Measurements from ENCODE around the gene EVC2.

EVC2 gene

DNA sequence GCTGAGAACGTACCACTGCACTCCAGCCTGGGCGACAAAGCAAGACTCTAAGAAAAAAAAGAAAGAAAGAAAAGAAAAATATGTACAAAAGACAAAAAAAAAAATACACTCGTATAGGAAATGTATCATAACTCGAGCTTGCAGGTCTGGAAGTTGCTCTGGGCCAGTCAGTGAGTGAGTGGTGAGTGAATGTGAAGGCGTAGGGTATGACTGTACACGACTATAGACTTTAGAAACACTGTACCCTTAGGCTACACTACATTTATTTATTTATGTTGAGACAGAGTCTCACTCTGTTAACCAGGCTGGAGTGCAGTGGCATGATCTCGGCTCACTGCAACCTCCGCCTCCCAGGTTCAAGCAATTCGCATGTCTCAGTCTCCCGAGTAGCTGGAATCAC lies 29.4 kb downstream of the EVC2 start:
- H3K4me3 ChIP-seq (ENCODE audit: extremely low read depth, insufficient read depth, low read length, poor library complexity, severe bottlenecking): no peak overlapping the region
- H3K36me3 ChIP-seq (ENCODE audit: control insufficient read depth, insufficient read depth, low read length): peaks cover 35% of the 10 kb centered on the region
- 89 to 93% methylated on average over 4 of the region's 10 CpGs for WGBS, 2 experiments (ENCODE audit: insufficient coverage in 2 of 2)
- H3K27ac ChIP-seq (ENCODE audit: low read depth, low read length, severe bottlenecking): no peak overlapping the region
- peaks cover 3% of the 10 kb centered on the region for H3K4me1 ChIP-seq (ENCODE audit: control insufficient read depth, insufficient read depth, low read length, poor library complexity, severe bottlenecking)
- H3K9me3 ChIP-seq (ENCODE audit: control insufficient read depth, low read length): no peaks in the 10 kb centered on the region

DNA sequence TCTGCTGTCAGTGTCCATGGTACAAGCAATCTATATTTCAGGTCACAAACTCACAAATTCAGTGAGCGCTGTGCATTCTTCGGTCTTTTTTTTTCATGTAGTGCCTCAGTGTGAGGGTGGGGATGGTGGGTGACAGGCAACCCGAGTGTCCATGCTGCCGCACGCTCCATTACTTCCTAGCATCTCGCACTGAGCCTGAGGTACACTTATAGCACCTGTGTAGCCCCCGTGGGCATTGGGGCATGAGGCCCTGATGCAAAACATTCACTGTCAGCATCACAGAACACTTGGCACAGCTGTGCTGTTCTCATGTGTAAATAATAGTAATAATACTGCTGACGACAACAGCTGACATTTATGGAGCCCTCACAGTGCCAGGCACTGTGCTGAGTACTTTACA lies 31.6 kb downstream of the EVC2 start:
- 94 to 97% methylated on average over 5 to 6 of the region's 8 CpGs for WGBS, 2 experiments (ENCODE audit: insufficient coverage in 2 of 2)
- no peak overlapping the region for H3K4me3 ChIP-seq (ENCODE audit: extremely low read depth, insufficient read depth, low read length, poor library complexity, severe bottlenecking)
- no peaks in the 10 kb centered on the region for H3K9me3 ChIP-seq (ENCODE audit: control insufficient read depth, low read length)
- H3K27ac ChIP-seq (ENCODE audit: low read depth, low read length, severe bottlenecking): no peak overlapping the region
- H3K4me1 ChIP-seq (ENCODE audit: control insufficient read depth, insufficient read depth, low read length, poor library complexity, severe bottlenecking): no peaks in the 10 kb centered on the region
- peaks cover 31% of the 10 kb centered on the region for H3K36me3 ChIP-seq (ENCODE audit: control insufficient read depth, insufficient read depth, low read length)

DNA sequence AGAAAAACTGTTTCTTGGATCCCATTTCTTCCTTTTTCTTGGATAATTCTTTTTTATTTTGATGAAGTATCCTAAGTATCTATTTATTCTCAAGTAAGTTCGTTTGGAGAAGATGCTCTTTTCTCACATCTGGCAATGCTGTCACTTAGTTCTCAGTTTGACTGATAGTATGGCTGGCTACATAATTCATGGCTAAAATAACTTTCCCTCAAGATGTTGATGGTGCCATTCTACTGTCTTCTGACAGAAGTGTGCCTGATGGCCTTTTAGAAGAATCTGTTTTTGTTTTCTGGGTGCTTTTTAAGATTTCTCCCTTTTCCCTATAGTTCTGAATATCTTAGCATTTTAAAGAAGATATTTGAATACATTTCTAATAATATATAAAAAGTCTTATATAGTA lies 41.6 kb downstream of the EVC2 start:
- peaks cover 4% of the 10 kb centered on the region for H3K36me3 ChIP-seq (ENCODE audit: control insufficient read depth, insufficient read depth, low read length)
- H3K27ac ChIP-seq (ENCODE audit: low read depth, low read length, severe bottlenecking): no peak overlapping the region
- H3K4me3 ChIP-seq (ENCODE audit: extremely low read depth, insufficient read depth, low read length, poor library complexity, severe bottlenecking): no peak overlapping the region
- H3K4me1 ChIP-seq (ENCODE audit: control insufficient read depth, insufficient read depth, low read length, poor library complexity, severe bottlenecking): no peaks in the 10 kb centered on the region
- peaks cover 18% of the 10 kb centered on the region for H3K9me3 ChIP-seq (ENCODE audit: control insufficient read depth, low read length)
- no CpG with 5 or more reads among the region's 1 CpG for WGBS, 2 experiments (ENCODE audit: insufficient coverage in 2 of 2)

DNA sequence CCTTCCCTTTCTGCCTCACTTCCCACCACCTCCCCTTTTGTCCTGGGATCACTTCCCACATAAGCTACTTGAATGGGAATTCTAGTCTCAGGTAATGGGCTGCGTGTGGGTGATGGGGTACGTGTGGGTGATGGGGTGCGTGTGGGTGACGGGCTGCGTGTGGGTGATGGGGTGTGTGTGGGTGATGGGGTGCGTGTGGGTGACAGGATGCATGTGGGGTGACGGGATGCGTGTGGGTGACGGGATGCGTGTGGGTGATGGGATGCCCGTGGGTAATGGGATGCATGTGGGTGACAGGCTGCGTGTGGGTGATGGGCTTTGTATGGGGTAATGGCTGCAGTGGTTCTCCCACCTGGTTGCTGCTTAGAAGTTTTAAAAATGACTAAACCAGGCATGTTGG lies 43.6 kb downstream of the EVC2 start:
- peaks cover 18% of the 10 kb centered on the region for H3K9me3 ChIP-seq (ENCODE audit: control insufficient read depth, low read length)
- H3K36me3 ChIP-seq (ENCODE audit: control insufficient read depth, insufficient read depth, low read length): peaks cover 8% of the 10 kb centered on the region
- 94 to 100% methylated on average over 12 of the region's 12 CpGs for WGBS, 2 experiments (ENCODE audit: insufficient coverage in 2 of 2)
- H3K4me3 ChIP-seq (ENCODE audit: extremely low read depth, insufficient read depth, low read length, poor library complexity, severe bottlenecking): no peak overlapping the region
- H3K4me1 ChIP-seq (ENCODE audit: control insufficient read depth, insufficient read depth, low read length, poor library complexity, severe bottlenecking): no peaks in the 10 kb centered on the region
- H3K27ac ChIP-seq (ENCODE audit: low read depth, low read length, severe bottlenecking): no peak overlapping the region

DNA sequence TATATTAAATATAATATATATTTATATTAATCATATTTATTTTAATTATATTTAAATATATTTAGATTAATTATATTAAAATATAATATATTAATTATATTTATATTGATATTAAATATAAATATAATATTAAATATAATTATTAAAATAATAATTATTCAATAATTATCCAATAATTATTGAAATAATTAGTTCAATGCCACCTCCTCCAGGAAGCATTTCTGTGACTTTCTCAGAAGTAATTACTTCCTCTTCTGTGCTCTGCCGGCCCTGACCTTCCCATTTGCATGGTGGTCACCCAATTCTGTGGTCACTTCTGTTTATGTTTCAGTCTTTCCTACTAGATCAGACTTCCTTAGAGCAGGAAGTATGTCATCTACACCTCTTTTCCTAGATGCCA lies 45.8 kb downstream of the EVC2 start:
- Histone ChIP-seq H3K4me1 (ENCODE audit: control insufficient read depth, insufficient read depth, low read length, poor library complexity, severe bottlenecking) (no peaks in the 10 kb centered on the region), H3K36me3 (ENCODE audit: control insufficient read depth, insufficient read depth, low read length) (peaks cover 8% of the 10 kb centered on the region), H3K4me3 (ENCODE audit: extremely low read depth, insufficient read depth, low read length, poor library complexity, severe bottlenecking) (no peak overlapping the region), H3K9me3 (ENCODE audit: control insufficient read depth, low read length) (peaks cover 9% of the 10 kb centered on the region), H3K27ac (ENCODE audit: low read depth, low read length, severe bottlenecking) (no peak overlapping the region)
- 83 to 86% methylated on average over 1 of the region's 1 CpG for WGBS, 2 experiments (ENCODE audit: insufficient coverage in 2 of 2)

DNA sequence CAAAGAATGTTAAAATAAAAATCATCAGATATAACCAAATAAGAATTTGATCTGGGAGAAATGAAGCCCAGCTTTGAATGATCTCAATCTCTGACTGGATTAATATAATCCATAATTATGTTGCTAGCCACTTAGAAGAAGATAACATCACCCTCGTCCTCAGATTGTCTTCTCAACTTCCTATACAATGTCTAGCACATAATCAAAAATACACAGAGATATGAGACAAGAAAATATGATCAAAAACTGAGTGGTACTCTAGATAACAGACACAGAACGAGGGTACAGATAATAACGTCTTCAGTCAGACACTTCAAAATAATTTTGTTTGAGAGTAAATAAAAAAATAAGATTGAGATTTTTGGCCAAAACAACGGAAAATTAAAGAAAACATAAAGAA lies 47.1 kb downstream of the EVC2 start:
- Histone ChIP-seq H3K4me3 (ENCODE audit: extremely low read depth, insufficient read depth, low read length, poor library complexity, severe bottlenecking) (no peak overlapping the region), H3K4me1 (ENCODE audit: control insufficient read depth, insufficient read depth, low read length, poor library complexity, severe bottlenecking) (no peaks in the 10 kb centered on the region), H3K9me3 (ENCODE audit: control insufficient read depth, low read length) (peaks cover 1% of the 10 kb centered on the region), H3K27ac (ENCODE audit: low read depth, low read length, severe bottlenecking) (no peak overlapping the region), H3K36me3 (ENCODE audit: control insufficient read depth, insufficient read depth, low read length) (peaks cover 8% of the 10 kb centered on the region)
- no CpG with 5 or more reads among the region's 4 CpGs for WGBS, 2 experiments (ENCODE audit: insufficient coverage in 2 of 2)

DNA sequence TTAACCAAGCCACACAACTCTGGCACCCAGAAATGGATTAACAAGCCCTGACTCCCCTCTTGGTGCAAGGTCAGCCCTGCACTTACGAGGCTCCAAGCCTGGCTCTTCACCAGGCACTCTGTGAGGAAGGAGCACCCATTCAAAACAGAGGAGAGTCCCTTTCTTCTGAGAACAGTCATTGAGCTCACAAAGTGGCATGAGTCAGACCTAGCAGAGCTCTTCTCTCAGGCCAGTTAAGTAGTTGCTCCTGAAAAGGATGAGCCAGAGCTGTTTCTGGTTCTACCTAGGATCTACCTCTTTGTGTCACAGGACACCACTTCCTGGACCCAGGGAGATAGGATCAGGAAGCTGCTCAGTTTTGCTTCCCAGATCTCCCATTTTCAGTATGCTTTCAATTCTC lies 48.2 kb downstream of the EVC2 start:
- H3K9me3 ChIP-seq (ENCODE audit: control insufficient read depth, low read length): no peaks in the 10 kb centered on the region
- 64 to 100% methylated on average over 1 of the region's 1 CpG for WGBS, 2 experiments (ENCODE audit: insufficient coverage in 2 of 2)
- H3K4me3 ChIP-seq (ENCODE audit: extremely low read depth, insufficient read depth, low read length, poor library complexity, severe bottlenecking): no peak overlapping the region
- peaks cover 8% of the 10 kb centered on the region for H3K36me3 ChIP-seq (ENCODE audit: control insufficient read depth, insufficient read depth, low read length)
- no peak overlapping the region for H3K27ac ChIP-seq (ENCODE audit: low read depth, low read length, severe bottlenecking)
- H3K4me1 ChIP-seq (ENCODE audit: control insufficient read depth, insufficient read depth, low read length, poor library complexity, severe bottlenecking): no peaks in the 10 kb centered on the region

DNA sequence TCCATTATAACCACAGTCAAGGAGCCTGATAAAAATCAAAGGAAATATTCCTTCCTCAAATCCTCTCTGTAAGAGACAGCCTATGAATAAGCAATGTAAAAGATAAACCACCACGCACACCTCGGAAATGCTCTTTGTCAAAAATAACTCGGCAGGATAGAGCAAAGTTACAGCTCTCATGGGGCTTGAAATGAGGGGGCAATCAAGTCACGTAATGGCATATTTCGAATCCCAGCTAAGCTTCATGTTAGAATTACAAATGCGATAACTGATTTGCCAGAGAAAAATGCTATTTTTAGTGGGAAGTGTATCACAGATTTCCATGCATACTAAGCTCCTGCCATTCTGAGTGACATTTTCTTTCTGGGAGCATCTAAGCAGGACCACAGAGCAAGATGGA lies 49.4 kb downstream of the EVC2 start:
- Histone ChIP-seq H3K9me3 (ENCODE audit: control insufficient read depth, low read length) (no peaks in the 10 kb centered on the region), H3K4me3 (ENCODE audit: extremely low read depth, insufficient read depth, low read length, poor library complexity, severe bottlenecking) (no peak overlapping the region), H3K4me1 (ENCODE audit: control insufficient read depth, insufficient read depth, low read length, poor library complexity, severe bottlenecking) (no peaks in the 10 kb centered on the region), H3K27ac (ENCODE audit: low read depth, low read length, severe bottlenecking) (no peak overlapping the region), H3K36me3 (ENCODE audit: control insufficient read depth, insufficient read depth, low read length) (peaks cover 13% of the 10 kb centered on the region)
- 93 to 94% methylated on average over 6 of the region's 6 CpGs for WGBS, 2 experiments (ENCODE audit: insufficient coverage in 2 of 2)

DNA sequence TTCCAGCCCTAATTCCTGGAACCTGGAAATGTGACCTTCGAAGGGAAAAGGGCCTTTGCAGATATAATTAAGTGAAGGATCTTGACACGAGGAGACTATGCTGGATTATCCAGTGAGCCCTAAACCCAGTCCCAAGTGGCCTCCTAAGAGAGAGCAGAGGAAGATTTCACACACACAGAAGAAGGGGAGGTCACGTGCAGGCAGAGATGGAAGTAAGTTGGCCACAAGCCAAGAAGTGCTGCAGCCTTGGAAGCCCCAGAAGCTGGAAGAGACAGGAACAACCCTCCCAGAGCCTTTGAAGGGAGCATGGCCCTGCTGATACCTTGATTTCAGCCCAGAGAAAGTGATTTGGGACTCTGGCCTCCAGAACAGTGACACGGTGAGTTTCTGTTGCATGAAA lies 51.9 kb downstream of the EVC2 start:
- Histone ChIP-seq H3K36me3 (ENCODE audit: control insufficient read depth, insufficient read depth, low read length) (peaks cover 6% of the 10 kb centered on the region), H3K4me3 (ENCODE audit: extremely low read depth, insufficient read depth, low read length, poor library complexity, severe bottlenecking) (no peak overlapping the region), H3K4me1 (ENCODE audit: control insufficient read depth, insufficient read depth, low read length, poor library complexity, severe bottlenecking) (no peaks in the 10 kb centered on the region), H3K27ac (ENCODE audit: low read depth, low read length, severe bottlenecking) (no peak overlapping the region), H3K9me3 (ENCODE audit: control insufficient read depth, low read length) (no peaks in the 10 kb centered on the region)
- 88 to 97% methylated on average over 3 to 4 of the region's 4 CpGs for WGBS, 2 experiments (ENCODE audit: insufficient coverage in 2 of 2)

DNA sequence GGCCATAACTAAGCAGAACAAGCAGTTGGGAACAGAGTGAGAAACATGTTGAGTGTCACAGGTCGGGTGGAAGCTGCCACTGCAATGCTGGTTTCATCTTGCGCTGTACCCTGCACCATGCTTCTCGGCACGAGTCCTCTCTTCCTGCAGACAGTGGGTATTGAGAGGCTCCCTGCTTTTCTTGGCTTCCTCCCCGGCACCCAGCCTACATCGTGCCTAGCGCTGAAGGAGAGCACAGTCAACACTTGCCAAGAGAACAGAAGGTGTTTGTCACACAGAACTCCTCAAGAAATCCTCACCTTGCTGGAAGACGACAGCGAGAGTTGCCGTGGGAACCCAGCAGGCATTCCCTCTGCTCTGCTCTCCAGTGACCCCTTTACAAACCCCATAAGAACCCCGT lies 53.6 kb downstream of the EVC2 start:
- Histone ChIP-seq H3K36me3 (ENCODE audit: control insufficient read depth, insufficient read depth, low read length) (peaks cover 5% of the 10 kb centered on the region), H3K27ac (ENCODE audit: low read depth, low read length, severe bottlenecking) (no peak overlapping the region), H3K4me1 (ENCODE audit: control insufficient read depth, insufficient read depth, low read length, poor library complexity, severe bottlenecking) (no peaks in the 10 kb centered on the region), H3K9me3 (ENCODE audit: control insufficient read depth, low read length) (no peaks in the 10 kb centered on the region), H3K4me3 (ENCODE audit: extremely low read depth, insufficient read depth, low read length, poor library complexity, severe bottlenecking) (no peak overlapping the region)
- WGBS, 2 experiments (ENCODE audit: insufficient coverage in 2 of 2): 88 to 93% methylated on average over 11 of the region's 11 CpGs

DNA sequence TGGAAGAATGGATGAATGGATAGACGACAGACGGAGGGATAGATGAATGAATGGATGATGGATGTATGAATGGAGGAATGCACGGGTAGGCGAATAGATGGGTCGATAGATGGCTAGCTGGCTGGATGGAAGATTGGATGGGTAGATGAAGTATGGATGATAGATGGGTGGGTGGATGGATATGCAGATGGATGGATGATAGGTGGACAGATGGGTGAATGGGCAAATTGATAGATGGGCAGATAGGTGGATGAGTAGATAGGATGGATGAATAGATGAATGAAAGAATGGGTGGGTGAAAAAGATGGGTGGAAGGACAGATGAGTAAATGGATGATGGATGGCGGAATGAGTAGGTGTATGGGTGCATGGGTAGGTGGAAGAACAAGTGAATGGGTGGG lies 57.3 kb downstream of the EVC2 start:
- Histone ChIP-seq H3K9me3 (ENCODE audit: control insufficient read depth, low read length) (no peaks in the 10 kb centered on the region), H3K27ac (ENCODE audit: low read depth, low read length, severe bottlenecking) (no peak overlapping the region), H3K36me3 (ENCODE audit: control insufficient read depth, insufficient read depth, low read length) (peaks cover 5% of the 10 kb centered on the region), H3K4me1 (ENCODE audit: control insufficient read depth, insufficient read depth, low read length, poor library complexity, severe bottlenecking) (no peaks in the 10 kb centered on the region), H3K4me3 (ENCODE audit: extremely low read depth, insufficient read depth, low read length, poor library complexity, severe bottlenecking) (no peak overlapping the region)
- WGBS, 2 experiments (ENCODE audit: insufficient coverage in 2 of 2): 93 to 98% methylated on average over 6 of the region's 6 CpGs

DNA sequence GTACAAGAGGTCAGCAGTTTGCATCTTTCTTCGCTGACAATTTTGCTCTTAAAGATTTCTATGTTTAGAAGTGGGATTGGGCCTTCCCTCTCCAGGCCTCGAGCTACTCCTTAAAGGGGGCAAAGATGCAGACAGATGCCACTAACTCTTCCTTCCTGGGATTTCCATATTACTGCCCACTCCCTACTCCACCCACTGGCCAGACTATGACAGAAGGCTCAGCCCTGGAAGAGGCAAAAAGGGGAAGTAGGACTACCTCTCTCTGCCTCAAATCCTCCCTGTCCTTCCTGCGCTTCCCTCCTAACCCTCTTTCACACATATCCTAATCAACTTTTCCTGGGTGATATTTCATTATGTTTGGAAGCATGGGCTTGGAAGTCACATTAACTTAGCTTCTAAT lies 58.3 kb downstream of the EVC2 start:
- H3K4me3 ChIP-seq (ENCODE audit: extremely low read depth, insufficient read depth, low read length, poor library complexity, severe bottlenecking): no peak overlapping the region
- 100% methylated on average over 2 of the region's 3 CpGs; no CpG with 5 or more reads in 1 of the 2 experiments for WGBS, 2 experiments (ENCODE audit: insufficient coverage in 2 of 2)

More for the DNA sequence above, 58.3 kb downstream of the EVC2 start:
- peaks cover 5% of the 10 kb centered on the region for H3K36me3 ChIP-seq (ENCODE audit: control insufficient read depth, insufficient read depth, low read length)
- no peaks in the 10 kb centered on the region for H3K9me3 ChIP-seq (ENCODE audit: control insufficient read depth, low read length)
- no peak overlapping the region for H3K27ac ChIP-seq (ENCODE audit: low read depth, low read length, severe bottlenecking)
- no peaks in the 10 kb centered on the region for H3K4me1 ChIP-seq (ENCODE audit: control insufficient read depth, insufficient read depth, low read length, poor library complexity, severe bottlenecking)

All from mesodermal cell (in vitro differentiated cells).